ENCODE results near the gene RHOXF1.
"Not testable (repeated sequence)": the region's sequence is repeated elsewhere in the genome, so short reads cannot be mapped to it uniquely, and the experiment has no call there.

The RHOXF1 gene

DNA sequence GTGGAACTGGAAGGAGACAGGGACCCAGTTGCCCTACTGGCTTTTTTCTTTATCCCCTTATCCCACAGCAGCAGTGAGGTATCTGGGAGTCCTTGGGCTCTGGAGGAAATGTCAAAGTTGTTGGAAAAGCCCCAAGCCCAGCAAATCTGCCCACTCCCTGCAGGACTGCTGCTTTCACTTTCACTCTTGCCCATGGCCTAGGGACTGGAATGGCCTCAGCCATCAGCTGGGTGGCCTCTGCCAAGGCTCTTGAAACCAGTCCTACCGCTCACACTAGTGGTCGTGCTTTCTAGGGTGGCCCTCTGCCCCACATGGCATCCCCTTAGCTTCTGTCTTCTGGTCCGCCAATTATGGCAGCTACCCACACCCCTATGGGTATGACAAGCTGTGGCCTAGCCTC is 9.7 kb upstream of the RHOXF1 start:
- in situ Hi-C loops (cut with HindIII; ENCODE audit: low pct_ligation_motif_present, low sequenced_read_pairs) = no loop called here
- no peaks in the 10 kb centered on the region for H3K36me3 ChIP-seq (replicated peaks)
- no peak overlapping the region for H3K4me3 ChIP-seq (ENCODE audit: low read depth, low read length)
- DNase-seq = no peak
- TF ChIP-seq, protein P1, sequence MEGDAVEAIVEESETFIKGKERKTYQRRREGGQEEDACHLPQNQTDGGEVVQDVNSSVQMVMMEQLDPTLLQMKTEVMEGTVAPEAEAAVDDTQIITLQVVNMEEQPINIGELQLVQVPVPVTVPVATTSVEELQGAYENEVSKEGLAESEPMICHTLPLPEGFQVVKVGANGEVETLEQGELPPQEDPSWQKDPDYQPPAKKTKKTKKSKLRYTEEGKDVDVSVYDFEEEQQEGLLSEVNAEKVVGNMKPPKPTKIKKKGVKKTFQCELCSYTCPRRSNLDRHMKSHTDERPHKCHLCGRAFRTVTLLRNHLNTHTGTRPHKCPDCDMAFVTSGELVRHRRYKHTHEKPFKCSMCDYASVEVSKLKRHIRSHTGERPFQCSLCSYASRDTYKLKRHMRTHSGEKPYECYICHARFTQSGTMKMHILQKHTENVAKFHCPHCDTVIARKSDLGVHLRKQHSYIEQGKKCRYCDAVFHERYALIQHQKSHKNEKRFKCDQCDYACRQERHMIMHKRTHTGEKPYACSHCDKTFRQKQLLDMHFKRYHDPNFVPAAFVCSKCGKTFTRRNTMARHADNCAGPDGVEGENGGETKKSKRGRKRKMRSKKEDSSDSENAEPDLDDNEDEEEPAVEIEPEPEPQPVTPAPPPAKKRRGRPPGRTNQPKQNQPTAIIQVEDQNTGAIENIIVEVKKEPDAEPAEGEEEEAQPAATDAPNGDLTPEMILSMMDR (IDR thresholded peaks at IDR 0.05; ENCODE audit: low read depth, low read length, missing control alignments) = no peak
- H3K27ac ChIP-seq = no peak overlapping the region
- H3K27me3 ChIP-seq (replicated peaks) = no peaks in the 10 kb centered on the region

DNA sequence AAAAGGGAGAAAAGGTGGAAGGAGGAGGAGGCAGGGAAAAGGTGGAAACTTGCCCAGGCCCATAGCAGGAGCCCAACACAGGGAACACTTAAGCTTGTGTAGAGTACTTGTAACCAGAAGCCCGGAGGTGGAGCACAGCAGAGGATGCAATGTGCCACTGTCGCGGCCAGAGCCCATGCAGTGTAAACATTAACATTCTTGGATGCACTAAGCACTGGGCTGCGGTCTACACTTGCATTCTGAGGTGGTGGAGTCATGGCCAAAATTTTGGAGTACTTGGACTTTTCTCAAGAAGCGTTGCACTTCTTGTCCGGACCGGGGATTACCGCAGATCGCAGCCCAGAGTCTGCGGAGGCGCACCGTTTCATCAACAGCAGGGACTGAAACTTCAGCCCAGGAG is 4.5 kb upstream of the RHOXF1 start:
- TF ChIP-seq, protein P1 (IDR thresholded peaks at IDR 0.05; ENCODE audit: low read depth, low read length, missing control alignments) = no peak
- Histone ChIP-seq H3K36me3 (replicated peaks) (no peaks in the 10 kb centered on the region), H3K4me3 (ENCODE audit: low read depth, low read length) (no peak overlapping the region), H3K27me3 (replicated peaks) (no peaks in the 10 kb centered on the region), H3K27ac (no peak overlapping the region)
- in situ Hi-C loops (cut with HindIII; ENCODE audit: low pct_ligation_motif_present, low sequenced_read_pairs) = no loop called here
- no peak for DNase-seq

DNA sequence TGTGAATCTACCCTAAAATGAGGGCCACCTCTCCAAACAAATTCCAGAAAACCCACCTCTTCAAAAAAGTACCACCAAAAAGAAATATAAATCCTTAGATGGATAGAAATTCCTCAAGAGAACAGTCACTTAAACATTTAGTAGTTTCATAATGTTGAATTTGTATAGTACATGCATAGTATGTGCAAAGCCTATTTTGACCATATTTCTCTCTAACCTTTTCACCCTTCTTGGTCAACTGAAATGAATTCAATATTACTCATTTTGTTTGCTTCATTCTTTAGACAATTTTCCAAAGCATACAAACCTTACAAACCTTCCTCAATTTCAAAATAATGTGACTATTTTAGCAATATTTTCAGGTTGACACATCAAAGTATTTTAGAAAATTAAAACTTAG is 4.1 kb downstream of the RHOXF1 start:
- Histone ChIP-seq H3K27ac (no peak overlapping the region), H3K4me3 (ENCODE audit: low read depth, low read length) (no peak overlapping the region), H3K27me3 (replicated peaks) (no peaks in the 10 kb centered on the region), H3K36me3 (replicated peaks) (no peaks in the 10 kb centered on the region)
- in situ Hi-C loops (cut with HindIII; ENCODE audit: low pct_ligation_motif_present, low sequenced_read_pairs) = no loop called here
- no peak for DNase-seq
- TF ChIP-seq, protein P1 (IDR thresholded peaks at IDR 0.05; ENCODE audit: low read depth, low read length, missing control alignments) = no peak

DNA sequence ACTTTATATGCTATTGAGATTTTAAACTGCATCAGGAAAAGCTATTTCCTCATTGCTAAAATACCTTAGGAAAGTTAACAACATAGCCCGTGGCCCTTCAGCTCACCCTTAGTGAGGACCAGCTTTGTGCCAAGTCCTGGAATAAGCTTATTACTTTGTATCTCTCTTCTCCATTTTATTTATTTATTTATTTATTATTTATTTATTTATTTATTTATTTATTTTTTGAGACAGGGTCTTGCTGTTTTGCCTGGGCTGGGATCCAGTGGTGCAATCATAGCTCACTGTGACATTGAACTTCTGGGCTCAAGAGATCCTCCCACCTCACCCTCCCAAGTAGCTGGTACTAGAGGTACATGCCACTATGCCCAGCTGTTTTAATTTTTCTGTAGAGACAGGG is 6.3 kb downstream of the RHOXF1 start:
- in situ Hi-C loops (cut with HindIII; ENCODE audit: low pct_ligation_motif_present, low sequenced_read_pairs) = no loop called here

DNA sequence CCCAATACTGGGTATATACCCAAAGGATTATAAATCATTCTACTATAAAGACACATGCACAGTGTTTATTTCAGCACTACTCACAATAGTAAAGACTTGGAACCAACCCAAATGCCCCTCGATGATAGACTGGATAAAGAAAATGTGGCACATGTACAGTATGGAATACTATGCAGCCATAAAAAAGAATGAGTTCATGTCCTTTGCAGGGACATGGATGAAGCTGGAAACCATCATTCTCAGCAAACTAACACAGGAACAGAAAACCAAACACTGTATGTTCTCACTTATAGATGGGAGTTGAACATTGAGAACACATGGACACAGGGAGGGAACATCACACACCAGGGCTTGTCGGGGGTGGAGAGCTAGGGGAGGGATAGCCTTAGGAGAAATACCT is 11.0 kb downstream of the RHOXF1 start:
- H3K27ac ChIP-seq; H3K36me3 ChIP-seq (replicated peaks); H3K4me3 ChIP-seq (ENCODE audit: low read depth, low read length); in situ Hi-C loops (cut with HindIII; ENCODE audit: low pct_ligation_motif_present, low sequenced_read_pairs); H3K27me3 ChIP-seq (replicated peaks); DNase-seq: not testable (repeated sequence)

More for the DNA sequence above, 6.3 kb downstream of the RHOXF1 start:
- Histone ChIP-seq H3K4me3 (ENCODE audit: low read depth, low read length) (no peak overlapping the region), H3K27ac (no peak overlapping the region), H3K36me3 (replicated peaks) (no peaks in the 10 kb centered on the region), H3K27me3 (replicated peaks) (no peaks in the 10 kb centered on the region)
- TF ChIP-seq, protein P1 (IDR thresholded peaks at IDR 0.05; ENCODE audit: low read depth, low read length, missing control alignments) = no peak
- DNase-seq = no peak

DNA sequence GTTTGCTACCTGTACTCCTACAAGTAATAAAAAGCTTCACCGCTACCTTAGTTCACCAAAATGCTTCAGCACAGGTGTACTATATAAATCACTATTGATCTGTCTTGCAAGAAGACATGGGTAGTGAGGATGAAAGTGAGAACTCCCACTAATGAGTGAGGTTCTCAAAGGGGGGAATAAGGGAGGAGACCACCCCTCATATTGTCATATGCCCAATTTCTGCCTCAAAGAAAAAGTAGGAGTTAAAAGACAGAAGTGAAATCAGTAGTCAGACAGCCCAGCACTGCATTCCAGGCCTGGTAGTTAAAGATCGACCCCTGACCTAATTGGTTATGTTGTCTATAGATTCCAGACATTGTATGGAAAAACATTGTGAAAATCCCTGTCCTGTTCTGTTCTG is 14.7 kb downstream of the RHOXF1 start:
- H3K36me3 ChIP-seq (replicated peaks); in situ Hi-C loops (cut with HindIII; ENCODE audit: low pct_ligation_motif_present, low sequenced_read_pairs): not testable (repeated sequence)

DNA sequence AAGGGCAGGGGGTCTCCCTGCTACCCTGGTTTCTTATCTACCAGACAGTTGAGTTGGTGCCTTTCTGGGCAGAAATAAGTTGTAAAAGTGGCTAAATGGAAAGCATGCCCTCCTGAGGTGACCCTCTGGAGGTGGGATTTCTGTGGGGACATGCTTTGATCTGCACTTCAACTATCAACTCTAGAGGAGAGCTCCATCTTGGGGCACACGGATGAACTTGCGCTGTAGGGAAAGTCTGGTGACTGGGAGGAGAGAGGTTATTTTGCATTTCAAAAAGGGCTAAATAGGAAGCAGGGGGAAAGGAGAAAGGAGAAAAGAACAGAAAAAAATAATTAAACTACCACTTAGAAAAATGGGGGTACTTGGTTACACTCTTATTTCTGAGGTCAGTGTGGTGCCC is 25.5 kb downstream of the RHOXF1 start:
- TF ChIP-seq, protein P1 (IDR thresholded peaks at IDR 0.05; ENCODE audit: low read depth, low read length, missing control alignments) = peak; percentile 24
- no peak for DNase-seq
- in situ Hi-C loops (cut with HindIII; ENCODE audit: low pct_ligation_motif_present, low sequenced_read_pairs) = no loop called here
- Histone ChIP-seq H3K27ac (no peak overlapping the region), H3K27me3 (replicated peaks) (no peaks in the 10 kb centered on the region), H3K36me3 (replicated peaks) (no peaks in the 10 kb centered on the region), H3K4me3 (ENCODE audit: low read depth, low read length) (no peak overlapping the region)

More for the DNA sequence above, 14.7 kb downstream of the RHOXF1 start:
- H3K4me3 ChIP-seq (ENCODE audit: low read depth, low read length); DNase-seq; H3K27ac ChIP-seq; H3K27me3 ChIP-seq (replicated peaks): not testable (repeated sequence)
